Naive B cell (primary cell): ENCODE data around the gene GBE1. TPM values are rescaled to one million over a fixed set of nuclear protein-coding genes. Genes with fewer than 3 reads are reported as not detected.

Experiments
- ATAC-seq, 2 donors: fragments of 150-1000 bp; cut with Tn5 transposase; 2 replicates each; pipeline ENCODE4 v1.10.0; 2021; ENCODE audit warnings: low read depth in 2 of 2, mild to moderate bottlenecking in 2 of 2, moderate library complexity in 2 of 2
- DNase-seq: peaks from one replicate; pipeline ENCODE4 v3.0.0; 2022
- H3K27ac Mint-ChIP-seq, 6 donors: one replicate each; pipeline ENCODE4 v1.8.0; 2020 to 2022; ENCODE audit warnings: mild to moderate bottlenecking in 6 of 6, mixed read lengths in 6 of 6, moderate library complexity in 5 of 6, inconsistent platforms in 2 of 6
- H3K27me3 Mint-ChIP-seq, 3 donors: one replicate each; pipeline ENCODE4 v1.8.0; 2021 to 2022; ENCODE audit warnings: mixed read lengths in 3 of 3, mild to moderate bottlenecking in 1 of 3
- H3K36me3 Mint-ChIP-seq, 2 donors: one replicate each; pipeline ENCODE4 v1.8.0; 2020 to 2022; ENCODE audit warnings: mixed read lengths in 2 of 2, inconsistent platforms in 1 of 2, mild to moderate bottlenecking in 1 of 2
- H3K4me1 Mint-ChIP-seq, 3 donors: one replicate each; pipeline ENCODE4 v1.8.0; 2020 to 2022; ENCODE audit warnings: mixed read lengths in 3 of 3, inconsistent platforms in 1 of 3, mild to moderate bottlenecking in 1 of 3, moderate library complexity in 1 of 3
- H3K4me3 Mint-ChIP-seq, 8 donors: one replicate each; pipeline ENCODE4 v1.8.0; 2020 to 2022; ENCODE audit warnings: mild to moderate bottlenecking in 8 of 8, mixed read lengths in 8 of 8, moderate library complexity in 8 of 8, inconsistent platforms in 2 of 8
- H3K9me3 Mint-ChIP-seq, 7 donors: one replicate each; pipeline ENCODE4 v1.8.0; 2020 to 2022; ENCODE audit warnings: mixed read lengths in 7 of 7, mild to moderate bottlenecking in 5 of 7, inconsistent platforms in 2 of 7, moderate library complexity in 1 of 7
- polyA plus RNA-seq, 6 donors: library from polyadenylated mRNA; unstranded; fragments of 300-500 nt; fragmentation: Illumina TruSeq; gene quantifications; one replicate each; pipeline ENCODE4 v1.2.3, GENCODE V29; 2021; ENCODE audit warnings: low read depth in 6 of 6

Gene GBE1
- polyA plus RNA-seq, 6 donors from 2014 or later = 13.2 to 20.9 (median 18.1) TPM

- Mint-ChIP-seq H3K4me1 (no peaks in the 10 kb centered on the region), H3K9me3 (no peaks in the 10 kb centered on the region), H3K27ac (no peak overlapping the region), H3K4me3 (no peak overlapping the region), H3K27me3 (no peaks in the 10 kb centered on the region), H3K36me3 (no peaks in the 10 kb centered on the region)
- no peak for ATAC-seq
- DNase-seq = no peak
Observed at GRCh38 chr3:81476692-81477091, 284.8 kb downstream of the GBE1 start.

GRCh38 chr3:81472600-81473362, 288.7 kb downstream of the GBE1 start:
- H3K9me3 Mint-ChIP-seq = no peaks in the 10 kb centered on the region
- no peak overlapping the region for H3K4me3 Mint-ChIP-seq
- no peaks in the 10 kb centered on the region for H3K4me1 Mint-ChIP-seq
- ATAC-seq = no peak
- no peaks in the 10 kb centered on the region for H3K27me3 Mint-ChIP-seq
- no peak for DNase-seq
- H3K36me3 Mint-ChIP-seq = no peaks in the 10 kb centered on the region
- no peak overlapping the region for H3K27ac Mint-ChIP-seq

GRCh38 chr3:81470524-81471278, 290.7 kb downstream of the GBE1 start:
- ATAC-seq (no peak), DNase-seq (no peak)
- no peak overlapping the region for H3K4me3 Mint-ChIP-seq
- H3K4me1 Mint-ChIP-seq = no peaks in the 10 kb centered on the region
- H3K27me3 Mint-ChIP-seq = no peaks in the 10 kb centered on the region
- no peak overlapping the region for H3K27ac Mint-ChIP-seq
- H3K36me3 Mint-ChIP-seq = no peaks in the 10 kb centered on the region
- no peaks in the 10 kb centered on the region for H3K9me3 Mint-ChIP-seq

GRCh38 chr3:81468391-81468790, 293.1 kb downstream of the GBE1 start:
- no peak for ATAC-seq
- Mint-ChIP-seq H3K36me3 (no peaks in the 10 kb centered on the region), H3K9me3 (no peaks in the 10 kb centered on the region)

GRCh38 chr3:81466201-81466560, 295.3 kb downstream of the GBE1 start:
- no peaks in the 10 kb centered on the region for H3K9me3 Mint-ChIP-seq
- H3K27ac Mint-ChIP-seq = no peak overlapping the region
- ATAC-seq (no peak), DNase-seq (no peak)
- no peaks in the 10 kb centered on the region for H3K36me3 Mint-ChIP-seq
- H3K27me3 Mint-ChIP-seq = no peaks in the 10 kb centered on the region
- no peak overlapping the region for H3K4me3 Mint-ChIP-seq
- no peaks in the 10 kb centered on the region for H3K4me1 Mint-ChIP-seq

More at GRCh38 chr3:81468391-81468790, 293.1 kb downstream of the GBE1 start:
- no peak for DNase-seq
- H3K27ac Mint-ChIP-seq = no peak overlapping the region
- H3K4me1 Mint-ChIP-seq = no peaks in the 10 kb centered on the region
- H3K4me3 Mint-ChIP-seq = no peak overlapping the region
- no peaks in the 10 kb centered on the region for H3K27me3 Mint-ChIP-seq

- ATAC-seq = no peak
- no peaks in the 10 kb centered on the region for H3K27me3 Mint-ChIP-seq
- no peak overlapping the region for H3K4me3 Mint-ChIP-seq
- no peak for DNase-seq
- no peaks in the 10 kb centered on the region for H3K36me3 Mint-ChIP-seq
- no peaks in the 10 kb centered on the region for H3K9me3 Mint-ChIP-seq
- no peak overlapping the region for H3K27ac Mint-ChIP-seq
- no peaks in the 10 kb centered on the region for H3K4me1 Mint-ChIP-seq
Observed at GRCh38 chr3:81465510-81466200, 295.8 kb downstream of the GBE1 start.

- H3K36me3 Mint-ChIP-seq = no peaks in the 10 kb centered on the region
- no peaks in the 10 kb centered on the region for H3K9me3 Mint-ChIP-seq
- H3K27me3 Mint-ChIP-seq = no peaks in the 10 kb centered on the region
- no peaks in the 10 kb centered on the region for H3K4me1 Mint-ChIP-seq
- no peak overlapping the region for H3K27ac Mint-ChIP-seq
- no peak overlapping the region for H3K4me3 Mint-ChIP-seq
- ATAC-seq = no peak
- DNase-seq = no peak
Observed at GRCh38 chr3:81463781-81464180, 297.7 kb downstream of the GBE1 start.

GRCh38 chr3:81462921-81463320, 298.5 kb downstream of the GBE1 start:
- Mint-ChIP-seq H3K9me3 (no peaks in the 10 kb centered on the region), H3K27ac (no peak overlapping the region), H3K4me3 (no peak overlapping the region), H3K27me3 (no peaks in the 10 kb centered on the region), H3K36me3 (no peaks in the 10 kb centered on the region), H3K4me1 (no peaks in the 10 kb centered on the region)
- ATAC-seq (no peak), DNase-seq (no peak)

- DNase-seq (no peak), ATAC-seq (no peak)
- Mint-ChIP-seq H3K27me3 (no peaks in the 10 kb centered on the region), H3K4me1 (no peaks in the 10 kb centered on the region), H3K9me3 (no peaks in the 10 kb centered on the region), H3K4me3 (no peak overlapping the region), H3K36me3 (no peaks in the 10 kb centered on the region), H3K27ac (no peak overlapping the region)
Observed at GRCh38 chr3:81459733-81460132, 301.7 kb downstream of the GBE1 start.

GRCh38 chr3:81452418-81452817, 309.0 kb downstream of the GBE1 start:
- Mint-ChIP-seq H3K27ac (no peak overlapping the region), H3K9me3 (no peaks in the 10 kb centered on the region), H3K4me3 (no peak overlapping the region), H3K4me1 (no peaks in the 10 kb centered on the region), H3K27me3 (no peaks in the 10 kb centered on the region), H3K36me3 (no peaks in the 10 kb centered on the region)
- no peak for ATAC-seq
- DNase-seq = no peak

- Mint-ChIP-seq H3K27me3 (no peaks in the 10 kb centered on the region), H3K9me3 (no peaks in the 10 kb centered on the region), H3K36me3 (no peaks in the 10 kb centered on the region), H3K4me3 (no peak overlapping the region), H3K27ac (no peak overlapping the region), H3K4me1 (no peaks in the 10 kb centered on the region)
- ATAC-seq (no peak), DNase-seq (no peak)
Observed at GRCh38 chr3:81451611-81452010, 309.8 kb downstream of the GBE1 start.

- Mint-ChIP-seq H3K27ac (peak overlapping the region in 1 of 6 donors; percentile 6), H3K36me3 (no peaks in the 10 kb centered on the region), H3K27me3 (no peaks in the 10 kb centered on the region), H3K4me1 (no peaks in the 10 kb centered on the region), H3K9me3 (no peaks in the 10 kb centered on the region), H3K4me3 (no peak overlapping the region)
- DNase-seq = no peak
- no peak for ATAC-seq
Observed at GRCh38 chr3:81451140-81451539, 310.3 kb downstream of the GBE1 start.

- peaks cover 0 to 4% (median 0%) of the 10 kb centered on the region in 3 donors for H3K27me3 Mint-ChIP-seq
- DNase-seq (no peak), ATAC-seq (no peak)
- no peak overlapping the region for H3K27ac Mint-ChIP-seq
- H3K36me3 Mint-ChIP-seq = no peaks in the 10 kb centered on the region
- H3K4me3 Mint-ChIP-seq = no peak overlapping the region
- no peaks in the 10 kb centered on the region for H3K4me1 Mint-ChIP-seq
- H3K9me3 Mint-ChIP-seq = peaks cover 0 to 4% (median 0%) of the 10 kb centered on the region in 7 donors
Observed at GRCh38 chr3:81446806-81447205, 314.6 kb downstream of the GBE1 start.

GRCh38 chr3:81445712-81446111, 315.7 kb downstream of the GBE1 start:
- H3K4me3 Mint-ChIP-seq = no peak overlapping the region
- DNase-seq (no peak), ATAC-seq (no peak)
- no peaks in the 10 kb centered on the region for H3K4me1 Mint-ChIP-seq
- H3K27ac Mint-ChIP-seq = no peak overlapping the region
- peaks cover 0 to 4% (median 0%) of the 10 kb centered on the region in 3 donors for H3K27me3 Mint-ChIP-seq
- H3K36me3 Mint-ChIP-seq = no peaks in the 10 kb centered on the region
- peaks cover 0 to 4% (median 0%) of the 10 kb centered on the region in 7 donors for H3K9me3 Mint-ChIP-seq
